ENCODE results near the gene GUSB. TPM values are rescaled to one million over a fixed set of nuclear protein-coding genes. Genes with fewer than 3 reads are reported as not detected.

Gene GUSB
- total RNA-seq, 2 donors from 2014 or later, result 18.7 to 23.4 TPM

DNA sequence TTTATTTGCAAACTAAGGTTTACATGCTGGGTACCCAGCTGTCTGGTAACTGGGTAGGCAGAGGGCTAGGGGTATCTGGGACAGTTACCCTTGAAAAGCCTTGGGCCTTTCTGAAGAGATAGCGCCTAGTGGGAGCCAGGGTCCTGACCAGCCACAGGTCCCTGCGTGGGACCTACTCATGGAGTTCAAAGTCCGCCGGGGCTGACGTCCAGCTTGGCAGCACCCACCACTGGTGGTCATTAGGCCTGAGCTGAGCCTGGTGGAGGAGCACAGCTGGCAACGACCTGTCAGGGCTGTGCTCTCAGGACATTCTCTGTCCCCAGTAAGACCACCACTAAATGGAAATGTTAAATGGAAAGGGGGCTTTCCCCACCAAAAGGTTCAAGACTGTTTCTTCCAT lies 20.0 kb downstream of the GUSB start:
- Histone ChIP-seq H3K4me3 (no peak overlapping the region), H3K27me3 (replicated peaks; ENCODE audit: insufficient read depth) (no peaks in the 10 kb centered on the region), H3K4me1 (ENCODE audit: control insufficient read depth in 1 of 2, low read depth in 2 of 2) (no peaks in the 10 kb centered on the region), H3K9me3 (no peaks in the 10 kb centered on the region), H3K36me3 (peaks cover 57% of the 10 kb centered on the region), H3K27ac (no peak overlapping the region)
- ATAC-seq (ENCODE audit: insufficient number of reproducible peaks, low FRiP score, low read depth), result no peak
- no peak for DNase-seq (ENCODE audit: low spot score)
- TF ChIP-seq, protein P1, sequence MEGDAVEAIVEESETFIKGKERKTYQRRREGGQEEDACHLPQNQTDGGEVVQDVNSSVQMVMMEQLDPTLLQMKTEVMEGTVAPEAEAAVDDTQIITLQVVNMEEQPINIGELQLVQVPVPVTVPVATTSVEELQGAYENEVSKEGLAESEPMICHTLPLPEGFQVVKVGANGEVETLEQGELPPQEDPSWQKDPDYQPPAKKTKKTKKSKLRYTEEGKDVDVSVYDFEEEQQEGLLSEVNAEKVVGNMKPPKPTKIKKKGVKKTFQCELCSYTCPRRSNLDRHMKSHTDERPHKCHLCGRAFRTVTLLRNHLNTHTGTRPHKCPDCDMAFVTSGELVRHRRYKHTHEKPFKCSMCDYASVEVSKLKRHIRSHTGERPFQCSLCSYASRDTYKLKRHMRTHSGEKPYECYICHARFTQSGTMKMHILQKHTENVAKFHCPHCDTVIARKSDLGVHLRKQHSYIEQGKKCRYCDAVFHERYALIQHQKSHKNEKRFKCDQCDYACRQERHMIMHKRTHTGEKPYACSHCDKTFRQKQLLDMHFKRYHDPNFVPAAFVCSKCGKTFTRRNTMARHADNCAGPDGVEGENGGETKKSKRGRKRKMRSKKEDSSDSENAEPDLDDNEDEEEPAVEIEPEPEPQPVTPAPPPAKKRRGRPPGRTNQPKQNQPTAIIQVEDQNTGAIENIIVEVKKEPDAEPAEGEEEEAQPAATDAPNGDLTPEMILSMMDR (IDR thresholded peaks at IDR 0.05), result no peak

DNA sequence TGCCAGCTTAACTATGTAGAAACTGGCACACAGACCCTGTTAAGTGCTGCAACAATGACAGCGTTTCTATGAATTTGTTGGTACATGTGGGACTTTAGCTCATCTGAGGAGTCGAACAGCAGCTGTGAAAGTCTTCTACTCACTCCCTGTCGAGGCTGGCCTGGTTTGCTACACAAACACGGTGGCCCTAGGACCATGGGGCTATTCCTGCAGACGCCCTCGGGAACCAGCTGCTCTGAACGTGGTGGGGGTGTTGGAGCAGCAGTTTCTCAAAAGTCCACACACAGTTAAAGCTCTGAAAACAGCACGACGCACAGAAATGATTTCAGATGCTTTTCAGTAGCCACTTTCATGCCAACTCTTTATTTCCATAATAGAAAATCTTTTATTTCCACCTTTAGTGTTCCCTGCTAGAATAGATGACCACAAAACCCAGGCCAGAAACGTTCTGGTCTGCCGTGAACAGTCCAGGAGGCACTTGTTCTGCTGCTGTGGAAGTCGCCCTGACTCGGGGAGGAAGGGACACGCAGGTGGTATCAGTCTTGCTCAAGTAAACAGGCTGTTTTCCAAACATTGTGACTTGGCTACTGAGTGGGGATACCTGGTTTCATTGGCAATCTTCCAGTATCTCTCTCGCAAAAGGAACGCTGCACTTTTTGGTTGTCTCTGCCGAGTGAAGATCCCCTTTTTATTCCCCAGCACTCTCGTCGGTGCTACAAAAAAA lies 21.5 kb downstream of the GUSB start:
- Histone ChIP-seq H3K9me3 (no peaks in the 10 kb centered on the region), H3K4me1 (ENCODE audit: control insufficient read depth in 1 of 2, low read depth in 2 of 2) (no peaks in the 10 kb centered on the region), H3K4me3 (no peak overlapping the region), H3K27me3 (replicated peaks; ENCODE audit: insufficient read depth) (no peaks in the 10 kb centered on the region), H3K27ac (no peak overlapping the region), H3K36me3 (peaks cover 41% of the 10 kb centered on the region)
- ATAC-seq (ENCODE audit: insufficient number of reproducible peaks, low FRiP score, low read depth), result no peak
- TF ChIP-seq, protein P1 (IDR thresholded peaks at IDR 0.05), result no peak
- no peak for DNase-seq (ENCODE audit: low spot score)

DNA sequence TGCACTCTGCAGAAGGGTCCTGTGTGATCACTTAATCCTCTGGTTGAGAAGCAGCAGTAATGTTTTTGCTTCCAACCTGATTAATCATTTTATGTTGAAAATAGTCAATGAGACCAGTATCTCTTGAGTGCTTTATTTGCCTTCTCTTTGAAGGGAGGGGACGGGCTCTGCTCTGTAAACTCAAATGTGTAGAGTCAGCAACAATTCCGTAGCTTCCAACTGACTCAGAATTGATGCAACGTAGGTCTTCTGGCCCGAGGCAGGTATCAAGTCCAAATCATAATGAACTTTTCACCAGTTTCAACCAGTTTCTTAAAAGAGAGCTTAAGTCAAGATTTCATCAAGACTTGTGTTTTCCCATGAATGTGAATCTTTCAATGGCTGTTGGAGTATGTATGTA lies 26.3 kb downstream of the GUSB start:
- ATAC-seq (ENCODE audit: insufficient number of reproducible peaks, low FRiP score, low read depth), result no peak
- H3K27me3 ChIP-seq (replicated peaks; ENCODE audit: insufficient read depth), result no peaks in the 10 kb centered on the region
- no peak overlapping the region for H3K4me3 ChIP-seq
- TF ChIP-seq, protein P1 (IDR thresholded peaks at IDR 0.05), result no peak
- no peaks in the 10 kb centered on the region for H3K9me3 ChIP-seq
- H3K36me3 ChIP-seq, result peaks cover 19% of the 10 kb centered on the region
- no peak overlapping the region for H3K27ac ChIP-seq
- DNase-seq (ENCODE audit: low spot score), result no peak
- H3K4me1 ChIP-seq (ENCODE audit: control insufficient read depth in 1 of 2, low read depth in 2 of 2), result no peaks in the 10 kb centered on the region

DNA sequence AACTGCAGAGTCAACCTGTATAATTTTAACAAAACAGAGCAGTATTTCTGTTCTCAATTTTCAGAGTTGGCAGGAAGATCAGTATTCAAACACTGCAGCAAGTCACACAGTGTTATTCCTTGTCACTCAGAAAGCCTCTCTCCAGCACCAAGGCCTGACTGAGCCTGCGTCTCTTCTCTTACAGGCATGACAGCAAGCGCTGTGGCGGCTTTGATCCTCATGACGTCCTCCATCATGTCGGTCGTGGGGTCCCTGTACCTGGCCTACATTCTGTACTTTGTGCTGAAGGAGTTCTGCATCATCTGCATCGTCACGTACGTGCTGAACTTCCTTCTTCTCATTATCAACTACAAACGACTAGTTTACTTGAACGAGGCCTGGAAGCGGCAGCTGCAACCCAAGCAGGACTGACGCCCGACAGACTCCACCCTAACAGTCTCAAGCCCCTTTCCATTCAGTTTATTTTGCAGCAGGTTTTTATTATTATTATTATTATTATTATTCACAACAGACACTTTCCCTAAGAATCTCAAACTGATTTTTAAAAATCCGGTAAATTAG lies 28.0 kb downstream of the GUSB start:
- Histone ChIP-seq H3K36me3 (peaks cover 5% of the 10 kb centered on the region), H3K9me3 (no peaks in the 10 kb centered on the region), H3K4me3 (no peak overlapping the region), H3K27ac (no peak overlapping the region), H3K27me3 (replicated peaks; ENCODE audit: insufficient read depth) (no peaks in the 10 kb centered on the region), H3K4me1 (ENCODE audit: control insufficient read depth in 1 of 2, low read depth in 2 of 2) (no peaks in the 10 kb centered on the region)
- no peak for ATAC-seq (ENCODE audit: insufficient number of reproducible peaks, low FRiP score, low read depth)
- TF ChIP-seq, protein P1 (IDR thresholded peaks at IDR 0.05), result no peak
- DNase-seq (ENCODE audit: low spot score), result no peak

DNA sequence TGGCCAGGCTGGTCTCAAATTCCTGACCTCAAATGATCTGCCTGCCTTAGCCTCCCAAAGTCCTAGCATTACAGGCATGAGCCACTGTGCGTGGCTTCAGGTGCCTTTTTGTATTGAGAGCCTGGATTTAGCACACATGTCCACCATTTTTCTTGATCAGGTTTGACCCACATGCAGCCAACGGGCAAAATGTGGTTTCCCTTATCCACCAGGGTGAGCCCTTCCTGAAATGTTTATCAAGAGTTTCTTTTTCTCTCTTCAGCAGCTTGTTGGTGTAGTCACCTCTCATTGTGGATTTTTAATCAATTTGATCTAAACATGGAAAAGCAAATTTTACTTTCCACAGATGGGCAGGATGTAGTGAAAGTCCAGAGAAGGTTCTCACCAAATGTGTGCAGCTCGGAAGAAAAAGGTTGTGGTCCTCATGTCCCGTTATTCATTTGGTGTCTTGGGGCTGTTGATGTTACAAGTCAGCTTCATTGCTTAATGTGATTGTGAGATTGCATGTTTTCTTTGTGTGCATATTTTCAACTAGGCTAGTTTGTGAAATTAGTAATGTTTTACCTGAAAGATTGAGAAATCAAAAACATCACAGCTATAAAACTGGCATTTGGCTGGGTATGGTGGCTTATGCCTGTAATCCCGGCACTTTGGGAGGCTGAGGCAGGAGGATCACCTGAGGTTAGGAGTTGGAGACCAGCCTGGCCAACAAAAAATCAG lies 28.9 kb downstream of the GUSB start:
- no peak overlapping the region for H3K27ac ChIP-seq
- H3K36me3 ChIP-seq, result peaks cover 5% of the 10 kb centered on the region
- ATAC-seq (ENCODE audit: insufficient number of reproducible peaks, low FRiP score, low read depth), result no peak
- DNase-seq (ENCODE audit: low spot score), result no peak
- H3K4me3 ChIP-seq, result no peak overlapping the region
- no peaks in the 10 kb centered on the region for H3K27me3 ChIP-seq (replicated peaks; ENCODE audit: insufficient read depth)
- no peaks in the 10 kb centered on the region for H3K9me3 ChIP-seq
- TF ChIP-seq, protein P1 (IDR thresholded peaks at IDR 0.05), result no peak
- H3K4me1 ChIP-seq (ENCODE audit: control insufficient read depth in 1 of 2, low read depth in 2 of 2), result no peaks in the 10 kb centered on the region
